Measurements from ENCODE around the gene GHDC. TPM values are rescaled to one million over a fixed set of nuclear protein-coding genes. Genes with fewer than 3 reads are reported as not detected.

Gene GHDC
- total RNA-seq, 1 experiment from 2014 or later = 21.5 TPM

DNA sequence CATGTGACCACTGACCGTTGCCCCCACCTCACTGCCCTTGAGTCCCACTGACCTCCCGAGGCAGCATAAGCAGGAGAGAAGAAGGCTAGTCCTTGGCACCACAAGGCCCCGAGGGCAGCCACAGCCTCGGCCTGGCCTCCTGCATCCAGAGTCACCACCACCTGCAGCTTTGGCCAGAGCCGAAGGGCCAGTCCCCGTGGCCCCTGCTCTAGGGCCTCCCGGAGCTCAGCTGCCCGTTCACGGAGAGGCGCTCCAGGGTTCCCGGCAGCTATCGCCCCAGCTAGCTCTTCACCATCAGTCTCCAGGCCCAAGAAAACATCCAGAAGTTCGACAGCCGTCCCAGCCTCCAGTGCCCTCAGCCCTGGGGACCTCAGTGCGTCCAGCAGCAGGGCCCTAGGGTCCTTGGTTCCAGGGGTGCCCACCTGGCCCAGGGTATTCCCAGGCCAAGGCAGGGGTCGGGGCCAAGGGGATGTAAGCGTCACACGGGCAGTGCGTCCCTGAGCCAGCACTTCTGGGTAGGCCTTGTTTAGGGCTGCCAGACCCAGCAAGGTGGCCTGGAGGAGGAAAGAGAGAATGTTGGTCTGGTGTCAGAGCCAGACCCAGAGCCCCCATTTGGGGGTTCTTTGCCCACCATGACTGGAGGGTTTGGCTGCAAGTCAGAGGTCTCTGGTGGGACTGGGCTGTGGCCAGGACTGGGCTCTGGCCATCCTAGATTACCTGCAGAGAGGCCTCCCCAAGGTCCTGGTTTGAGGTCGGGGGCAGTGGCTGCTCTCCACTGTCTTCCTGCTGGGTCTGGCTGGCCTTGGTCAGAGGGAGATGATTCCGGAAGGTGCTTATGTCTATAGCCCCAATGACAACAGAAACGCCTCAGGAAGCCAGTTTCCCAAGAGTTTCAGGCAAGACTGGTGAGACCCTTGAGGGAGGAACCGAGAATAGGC is 1.8 kb downstream of the GHDC start:
- H3K4me2 ChIP-seq = peak overlapping the region; percentile 80; the same call in 1 of the 2 replicates
- CTCF ChIA-PET = no interaction called here
- intact Hi-C loops (cut with micrococcal nuclease; ENCODE audit: unreplicated experiment) = no loop called here
- no peak overlapping the region for H2AFZ ChIP-seq
- no peaks in the 10 kb centered on the region for H3K36me3 ChIP-seq (ENCODE audit: low read depth)
- no peak overlapping the region for H3K4me3 ChIP-seq
- H3K9me2 ChIP-seq (ENCODE audit: insufficient read depth) = no peaks in the 10 kb centered on the region
- no peak for TF ChIP-seq EZH2 (IDR thresholded peaks at IDR 0.05; ENCODE audit: low read depth)
- TF ChIP-seq, protein P1, sequence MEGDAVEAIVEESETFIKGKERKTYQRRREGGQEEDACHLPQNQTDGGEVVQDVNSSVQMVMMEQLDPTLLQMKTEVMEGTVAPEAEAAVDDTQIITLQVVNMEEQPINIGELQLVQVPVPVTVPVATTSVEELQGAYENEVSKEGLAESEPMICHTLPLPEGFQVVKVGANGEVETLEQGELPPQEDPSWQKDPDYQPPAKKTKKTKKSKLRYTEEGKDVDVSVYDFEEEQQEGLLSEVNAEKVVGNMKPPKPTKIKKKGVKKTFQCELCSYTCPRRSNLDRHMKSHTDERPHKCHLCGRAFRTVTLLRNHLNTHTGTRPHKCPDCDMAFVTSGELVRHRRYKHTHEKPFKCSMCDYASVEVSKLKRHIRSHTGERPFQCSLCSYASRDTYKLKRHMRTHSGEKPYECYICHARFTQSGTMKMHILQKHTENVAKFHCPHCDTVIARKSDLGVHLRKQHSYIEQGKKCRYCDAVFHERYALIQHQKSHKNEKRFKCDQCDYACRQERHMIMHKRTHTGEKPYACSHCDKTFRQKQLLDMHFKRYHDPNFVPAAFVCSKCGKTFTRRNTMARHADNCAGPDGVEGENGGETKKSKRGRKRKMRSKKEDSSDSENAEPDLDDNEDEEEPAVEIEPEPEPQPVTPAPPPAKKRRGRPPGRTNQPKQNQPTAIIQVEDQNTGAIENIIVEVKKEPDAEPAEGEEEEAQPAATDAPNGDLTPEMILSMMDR (conservative IDR thresholded peaks at IDR 0.05) = no peak
- POLR2A ChIA-PET (ENCODE audit: unreplicated experiment) = no interaction called here
- no peaks in the 10 kb centered on the region for H4K20me1 ChIP-seq (ENCODE audit: insufficient read depth)
- no peak overlapping the region for H3K27ac ChIP-seq
- H3K79me2 ChIP-seq (ENCODE audit: low read depth) = no peaks in the 10 kb centered on the region
- H3K4me1 ChIP-seq (replicated peaks; ENCODE audit: insufficient read depth) = 0 out of 2 replicates have a peak, but pooled peaks cover 6% of the 10 kb centered on the region
- no peak for DNase-seq
- H3K9me3 ChIP-seq (ENCODE audit: insufficient read depth, low read depth) = no peaks in the 10 kb centered on the region
- H3K27me3 ChIP-seq (ENCODE audit: insufficient read depth, low read depth) = no peaks in the 10 kb centered on the region
- BruUV-seq (replicated peaks) = no TSS peak
- H3F3A ChIP-seq (ENCODE audit: insufficient read depth, low read depth) = no peaks in the 10 kb centered on the region

DNA sequence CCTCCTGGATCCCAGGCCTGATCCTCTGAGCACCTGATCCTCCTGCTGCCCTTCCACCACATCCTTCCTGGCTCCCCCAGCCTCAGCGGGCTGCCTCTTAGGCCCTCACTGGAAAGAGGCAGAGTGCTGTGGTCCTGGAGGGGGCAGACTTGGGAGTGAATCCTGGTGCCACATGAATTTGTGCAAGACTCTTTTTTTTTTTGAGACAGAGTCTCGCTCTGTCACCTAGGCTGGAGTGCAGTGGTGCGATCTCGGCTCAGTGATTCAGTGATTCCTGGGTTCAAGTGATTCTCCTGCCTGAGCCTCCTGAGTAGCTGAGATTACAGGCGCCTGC is 3.1 kb downstream of the GHDC start:
- no peak for DNase-seq
- no peak overlapping the region for H3K4me3 ChIP-seq
- CTCF ChIA-PET = no interaction called here
- no TSS peak for BruUV-seq (replicated peaks)
- H3K4me1 ChIP-seq (replicated peaks; ENCODE audit: insufficient read depth) = 0 out of 2 replicates have a peak, but pooled peaks cover 6% of the 10 kb centered on the region
- no peaks in the 10 kb centered on the region for H3K36me3 ChIP-seq (ENCODE audit: low read depth)
- no peaks in the 10 kb centered on the region for H3K9me3 ChIP-seq (ENCODE audit: insufficient read depth, low read depth)
- H4K20me1 ChIP-seq (ENCODE audit: insufficient read depth) = no peaks in the 10 kb centered on the region
- H2AFZ ChIP-seq = no peak overlapping the region
- H3K4me2 ChIP-seq = no peak overlapping the region
- H3K27ac ChIP-seq = no peak overlapping the region
- H3K9me2 ChIP-seq (ENCODE audit: insufficient read depth) = no peaks in the 10 kb centered on the region
- no peaks in the 10 kb centered on the region for H3K27me3 ChIP-seq (ENCODE audit: insufficient read depth, low read depth)
- H3K79me2 ChIP-seq (ENCODE audit: low read depth) = no peaks in the 10 kb centered on the region
- POLR2A ChIA-PET (ENCODE audit: unreplicated experiment) = no interaction called here
- no peak for TF ChIP-seq EZH2 (IDR thresholded peaks at IDR 0.05; ENCODE audit: low read depth)
- TF ChIP-seq, protein P1 (conservative IDR thresholded peaks at IDR 0.05) = no peak
- intact Hi-C loops (cut with micrococcal nuclease; ENCODE audit: unreplicated experiment) = no loop called here
- H3F3A ChIP-seq (ENCODE audit: insufficient read depth, low read depth) = no peaks in the 10 kb centered on the region

DNA sequence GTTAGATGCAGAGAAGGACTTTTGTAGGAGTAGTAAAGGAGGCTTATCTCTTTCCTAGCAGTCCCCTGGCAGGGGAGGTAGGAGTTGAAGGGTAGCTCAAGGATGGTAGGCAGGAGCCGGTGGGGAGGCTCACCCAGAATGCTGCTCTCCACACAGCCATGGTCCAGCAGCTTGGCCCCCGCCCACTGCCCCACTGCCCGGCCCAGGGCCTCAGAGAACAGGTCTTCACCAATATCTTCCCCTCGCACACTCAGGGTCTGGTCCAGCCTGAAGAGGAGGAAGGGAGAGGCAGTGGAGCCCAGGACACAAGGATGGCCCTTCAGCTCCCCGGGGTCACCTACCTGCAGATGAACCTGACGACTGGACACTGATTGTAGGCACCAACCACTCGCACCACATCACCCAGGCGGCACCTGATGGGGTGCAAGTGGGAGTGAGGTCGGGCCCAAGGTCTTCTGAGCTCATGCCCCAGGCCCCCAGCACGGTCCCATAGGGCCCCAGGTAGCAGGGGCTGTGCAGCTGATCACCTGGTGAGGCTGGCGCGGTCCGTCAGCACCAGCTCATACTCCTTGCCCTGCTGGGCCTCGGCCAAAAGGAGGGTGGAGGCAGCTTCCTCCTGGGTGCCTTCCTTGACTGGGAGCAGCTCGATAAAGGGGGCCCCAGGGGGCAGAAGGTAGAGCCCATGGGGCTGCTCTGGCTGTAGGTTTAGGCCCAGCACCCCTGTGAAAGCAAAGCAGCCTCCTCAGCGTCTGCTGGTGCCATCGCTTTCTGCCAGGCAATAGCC is 3.6 kb downstream of the GHDC start:
- no peak for TF ChIP-seq EZH2 (IDR thresholded peaks at IDR 0.05; ENCODE audit: low read depth)
- TF ChIP-seq, protein P1 (conservative IDR thresholded peaks at IDR 0.05) = no peak
- CTCF ChIA-PET = no interaction called here
- H3K27ac ChIP-seq = no peak overlapping the region
- no peaks in the 10 kb centered on the region for H3K36me3 ChIP-seq (ENCODE audit: low read depth)
- no peaks in the 10 kb centered on the region for H3K79me2 ChIP-seq (ENCODE audit: low read depth)
- H3K4me1 ChIP-seq (replicated peaks; ENCODE audit: insufficient read depth) = 0 out of 2 replicates have a peak, but pooled peaks cover 6% of the 10 kb centered on the region
- POLR2A ChIA-PET (ENCODE audit: unreplicated experiment) = no interaction called here
- no peak overlapping the region for H3K4me3 ChIP-seq
- no peak for DNase-seq
- no peak overlapping the region for H2AFZ ChIP-seq
- H3F3A ChIP-seq (ENCODE audit: insufficient read depth, low read depth) = no peaks in the 10 kb centered on the region
- BruUV-seq (replicated peaks) = no TSS peak
- H3K9me3 ChIP-seq (ENCODE audit: insufficient read depth, low read depth) = no peaks in the 10 kb centered on the region
- intact Hi-C loops (cut with micrococcal nuclease; ENCODE audit: unreplicated experiment) = no loop called here
- H3K27me3 ChIP-seq (ENCODE audit: insufficient read depth, low read depth) = no peaks in the 10 kb centered on the region
- no peaks in the 10 kb centered on the region for H3K9me2 ChIP-seq (ENCODE audit: insufficient read depth)
- no peaks in the 10 kb centered on the region for H4K20me1 ChIP-seq (ENCODE audit: insufficient read depth)
- H3K4me2 ChIP-seq = no peak overlapping the region
